ENCODE measurements around the gene STAG1. TPM values are rescaled to one million over a fixed set of nuclear protein-coding genes. Genes with fewer than 3 reads are reported as not detected.

The STAG1 gene
- total and polyA plus RNA-seq, 2 of the 13 experiments (the other 11 are each of a cell fraction or from before 2014, with no cell fraction given): 6.2 to 25.9 TPM

GRCh38 chr3:136432685-136433084, 319.5 kb downstream of the STAG1 start:
- Histone ChIP-seq H3K4me2 (ENCODE audit: low read depth, low read length) (no peak overlapping the region), H3K4me3 (replicated peaks in 1 of 3; ENCODE audit: insufficient read depth in 1 of 3, low read depth in 2 of 3, low read length in 3 of 3) (no peak overlapping the region), H4K20me1 (ENCODE audit: insufficient read depth, low read length) (no peaks in the 10 kb centered on the region), H3K79me2 (ENCODE audit: insufficient read depth, low read length) (no peaks in the 10 kb centered on the region), H2AFZ (ENCODE audit: low read length) (no peak overlapping the region), H3K27ac (ENCODE audit: extremely low read length, insufficient read depth, low read length) (no peak overlapping the region), H3K4me1 (ENCODE audit: insufficient read depth, low read length) (no peaks in the 10 kb centered on the region), H3K9me3 (ENCODE audit: low read length) (no peaks in the 10 kb centered on the region), H3K9ac (ENCODE audit: insufficient read depth, low read depth, low read length) (no peak overlapping the region), H3K36me3 (replicated peaks in 1 of 2; ENCODE audit: control insufficient read depth in 1 of 2, insufficient read depth in 2 of 2, low read length in 2 of 2) (no peaks in the 10 kb centered on the region), H3K27me3 (ENCODE audit: control insufficient read depth in 1 of 2, insufficient read depth in 2 of 2, low read length in 2 of 2) (no peaks in the 10 kb centered on the region)
- FAIRE-seq (no peak), ATAC-seq (no peak), DNase-seq (ENCODE audit: low spot score) (no peak)
- WGBS (ENCODE audit: low lambda C conversion rate): 97% methylated on average over 4 of the region's 4 CpGs
- POLR2A ChIA-PET: no interaction called here
- CTCF ChIA-PET (ENCODE audit: low intra/inter-chr PET ratio, low total read pairs): no interaction called here
- intact Hi-C loops (cut with micrococcal nuclease; ENCODE audit: unreplicated experiment) (no loop called here), in situ Hi-C loops (cut with HindIII; ENCODE audit: extremely low pct_ligation_motif_present, low pct_unique_long_range_greater_than_20kb) (no loop called here)
- no TSS peak for BruUV-seq (replicated peaks)
- no peak for TF ChIP-seq ZBTB38 (CRISPR knock-in tag; IDR thresholded peaks at IDR 0.05)
- TF ChIP-seq HNF1A (IDR thresholded peaks at IDR 0.05; ENCODE audit: low read depth): no peak
- no peak for TF ChIP-seq HNF1A (CRISPR knock-in tag; IDR thresholded peaks at IDR 0.05; ENCODE audit: borderline replicate concordance)
- TF ChIP-seq HMGXB3 (CRISPR knock-in tag; IDR thresholded peaks at IDR 0.05; ENCODE audit: borderline replicate concordance): no peak
- TF ChIP-seq CCDC6 (CRISPR knock-in tag; IDR thresholded peaks at IDR 0.05): no peak
- no peak for TF ChIP-seq RBM22 (optimal IDR thresholded peaks at IDR 0.05; ENCODE audit: low read length)
- TF ChIP-seq ZNF280D (CRISPR knock-in tag; IDR thresholded peaks at IDR 0.05): no peak
- TF ChIP-seq CC2D1A (CRISPR knock-in tag; IDR thresholded peaks at IDR 0.05): no peak

All from HepG2 (cell line).